Natural killer cell (primary cell): Measurements from ENCODE around the gene CTSZ. TPM values are rescaled to one million over a fixed set of nuclear protein-coding genes. Genes with fewer than 3 reads are reported as not detected.

Source experiments
- ATAC-seq, 3 donors: fragments of 150-1000 bp in 2 of 3; fragments of 200-7000 bp in 1 of 3; cut with Tn5 transposase; 1 replicate in 1 of 3; 2 replicates in 2 of 3; pipeline ENCODE4 v1.10.0; 2021; ENCODE audit warnings: mild to moderate bottlenecking in 2 of 3, moderate library complexity in 2 of 3
- DNase-seq, 2 donors: peaks; one replicate each; pipeline versions ENCODE4 v3.0.0 to v3.0.0-alpha.2; 2013 to 2021; ENCODE audit warnings: mixed read lengths in 1 of 2
- H3K27ac ChIP-seq: one replicate; pipeline ENCODE4 v1.5.1; 2013; ENCODE audit warnings: mild to moderate bottlenecking, low read length
- H3K27me3 ChIP-seq: one replicate; pipeline ENCODE4 v1.6.1; 2013; ENCODE audit warnings: low read length; ENCODE audit not compliant: control insufficient read depth, insufficient read depth
- H3K36me3 ChIP-seq: one replicate; pipeline ENCODE4 v1.6.1; 2013; ENCODE audit warnings: low read length; ENCODE audit not compliant: control insufficient read depth, insufficient read depth
- H3K4me1 ChIP-seq: one replicate; pipeline ENCODE4 v1.6.1; 2013; ENCODE audit warnings: low read length; ENCODE audit not compliant: control insufficient read depth, insufficient read depth
- H3K4me3 ChIP-seq: one replicate; pipeline ENCODE4 v1.5.1; 2013; ENCODE audit warnings: low read length
- H3K9me3 ChIP-seq: one replicate; pipeline ENCODE4 v1.6.1; 2013; ENCODE audit warnings: low read length; ENCODE audit not compliant: control insufficient read depth, insufficient read depth
- H3K27ac Mint-ChIP-seq, 2 donors: one replicate each; pipeline ENCODE4 v1.8.0; 2022; ENCODE audit warnings: mild to moderate bottlenecking in 2 of 2, mixed read lengths in 2 of 2, moderate library complexity in 1 of 2
- H3K27me3 Mint-ChIP-seq, 2 donors: one replicate each; pipeline ENCODE4 v1.8.0; 2022; ENCODE audit warnings: low read depth in 2 of 2, mixed read lengths in 2 of 2
- H3K36me3 Mint-ChIP-seq: one replicate; pipeline ENCODE4 v1.8.0; 2022; ENCODE audit warnings: mixed read lengths
- H3K4me1 Mint-ChIP-seq, 2 donors: one replicate each; pipeline ENCODE4 v1.8.0; 2022; ENCODE audit warnings: mixed read lengths in 2 of 2
- H3K4me3 Mint-ChIP-seq: one replicate; pipeline ENCODE4 v1.8.0; 2022; ENCODE audit warnings: mild to moderate bottlenecking, moderate library complexity, mixed read lengths
- H3K9me3 Mint-ChIP-seq, 2 donors: one replicate each; pipeline ENCODE4 v1.8.0; 2022; ENCODE audit warnings: mixed read lengths in 2 of 2
- WGBS: methylation state at CpG from one replicate; pipeline ENCODE4 v1.1.7; 2013; ENCODE audit warnings: missing lambda C conversion rate; ENCODE audit not compliant: insufficient coverage; 5-methylcytosine and 5-hydroxymethylcytosine counted together
- intact Hi-C: fragments of 100-400 bp; cut with micrococcal nuclease; formaldehyde crosslinking; loops from one replicate; pipeline ENCODE4 v1.14.2; 2022
- total RNA-seq, 4 donors: library from RNA; stranded (reverse); fragments of 120-200 nt in 1 of 4; gene quantifications; one replicate each; pipeline versions ENCODE4 v1.2.3 to v1.2.4, GENCODE V29; 2013 to 2022
- TF ChIP-seq, protein P1 (sequence below): fragments of 200-600 bp; IDR thresholded peaks from one replicate; pipeline ENCODE4 v1.8.0; 2022; ENCODE audit warnings: antibody characterized with exemption

CTSZ gene
- total RNA-seq, 3 donors from 2014 or later (not counting 1 experiment from before 2014, with no cell fraction given): 30.5 to 52.5 (median 42.3) TPM

DNA sequence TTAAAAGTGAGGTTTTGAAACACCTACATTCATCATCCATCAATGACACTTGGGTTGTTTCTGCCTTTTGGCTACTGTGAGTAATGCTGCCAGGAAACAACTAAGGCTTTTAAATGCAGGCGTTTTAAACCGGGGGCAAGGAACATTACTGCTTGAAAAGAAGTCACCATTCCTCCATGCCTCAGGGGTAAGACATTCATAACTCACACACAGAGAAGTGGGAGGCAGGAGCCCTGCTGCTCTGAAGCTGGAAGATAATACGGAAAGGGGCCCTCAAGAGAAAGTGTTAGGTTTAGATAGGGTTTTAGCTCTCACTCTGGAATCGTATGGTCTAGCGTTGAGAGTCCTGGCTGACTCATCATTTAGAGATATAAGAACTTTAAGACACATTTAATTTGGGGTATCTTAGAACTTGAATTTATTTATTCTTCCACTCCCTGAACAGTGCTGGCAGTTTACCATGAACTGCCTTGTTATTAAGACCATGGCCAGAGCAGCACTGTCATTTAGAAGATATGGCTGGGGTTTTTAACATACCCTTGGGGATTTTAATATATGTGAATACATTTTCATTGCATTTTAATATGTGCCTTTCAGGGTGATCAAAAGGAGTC, 14.0 kb upstream of the CTSZ start:
- TF ChIP-seq, protein P1, sequence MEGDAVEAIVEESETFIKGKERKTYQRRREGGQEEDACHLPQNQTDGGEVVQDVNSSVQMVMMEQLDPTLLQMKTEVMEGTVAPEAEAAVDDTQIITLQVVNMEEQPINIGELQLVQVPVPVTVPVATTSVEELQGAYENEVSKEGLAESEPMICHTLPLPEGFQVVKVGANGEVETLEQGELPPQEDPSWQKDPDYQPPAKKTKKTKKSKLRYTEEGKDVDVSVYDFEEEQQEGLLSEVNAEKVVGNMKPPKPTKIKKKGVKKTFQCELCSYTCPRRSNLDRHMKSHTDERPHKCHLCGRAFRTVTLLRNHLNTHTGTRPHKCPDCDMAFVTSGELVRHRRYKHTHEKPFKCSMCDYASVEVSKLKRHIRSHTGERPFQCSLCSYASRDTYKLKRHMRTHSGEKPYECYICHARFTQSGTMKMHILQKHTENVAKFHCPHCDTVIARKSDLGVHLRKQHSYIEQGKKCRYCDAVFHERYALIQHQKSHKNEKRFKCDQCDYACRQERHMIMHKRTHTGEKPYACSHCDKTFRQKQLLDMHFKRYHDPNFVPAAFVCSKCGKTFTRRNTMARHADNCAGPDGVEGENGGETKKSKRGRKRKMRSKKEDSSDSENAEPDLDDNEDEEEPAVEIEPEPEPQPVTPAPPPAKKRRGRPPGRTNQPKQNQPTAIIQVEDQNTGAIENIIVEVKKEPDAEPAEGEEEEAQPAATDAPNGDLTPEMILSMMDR: no peak
- Mint-ChIP-seq H3K27me3 (no peaks in the 10 kb centered on the region), H3K9me3 (no peaks in the 10 kb centered on the region), H3K4me1 (peaks cover 35 to 39% of the 10 kb centered on the region in 2 donors), H3K27ac (peak overlapping the region in 1 of 2 donors; percentile 16), H3K36me3 (peaks cover 7% of the 10 kb centered on the region), H3K4me3 (no peak overlapping the region)
- Histone ChIP-seq H3K4me3 (no peak overlapping the region), H3K27me3 (no peaks in the 10 kb centered on the region), H3K36me3 (peaks cover 34% of the 10 kb centered on the region), H3K9me3 (no peaks in the 10 kb centered on the region), H3K4me1 (peaks cover 13% of the 10 kb centered on the region), H3K27ac (no peak overlapping the region)
- intact Hi-C loops: no loop called here
- 76% methylated on average over 5 of the region's 5 CpGs for WGBS
- DNase-seq (no peak), ATAC-seq (no peak)

DNA sequence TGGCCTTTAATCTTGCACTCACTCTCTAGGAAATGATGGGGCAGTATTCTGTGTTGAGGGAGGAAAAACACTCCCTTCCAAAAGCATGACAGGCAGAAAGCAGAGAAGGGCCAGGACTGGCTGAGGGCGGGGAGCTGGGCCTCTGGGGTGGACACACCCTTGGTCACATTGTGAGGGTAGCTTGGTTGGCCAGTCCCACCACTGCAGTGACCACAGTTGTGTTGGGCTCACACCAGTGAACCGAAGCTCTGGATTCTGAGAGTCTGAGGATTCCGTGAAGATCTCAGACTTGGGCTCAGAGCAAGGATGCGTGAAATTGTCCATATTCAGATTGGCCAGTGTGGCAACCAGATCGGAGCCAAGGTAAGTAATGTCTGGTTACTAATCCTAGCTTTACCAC, 12.2 kb upstream of the CTSZ start, which contains the start of gene TUBB1:
TUBB1 (plus strand) TSS at position 213 of the 400 bp plus-strand sequence; CDS start at position 307, 94 bp downstream.
- ATAC-seq: no peak
- peaks cover 21% of the 10 kb centered on the region for H3K4me1 ChIP-seq
- Mint-ChIP-seq H3K4me3 (no peak within 1 kb of the TSS), H3K27me3 (no peaks in the 10 kb centered on the region), H3K9me3 (no peaks in the 10 kb centered on the region), H3K27ac (no peak within 1 kb of the TSS), H3K36me3 (no peaks in the 10 kb centered on the region), H3K4me1 (peaks cover 27 to 30% of the 10 kb centered on the region in 2 donors)
- no peak within 1 kb of the TSS for H3K4me3 ChIP-seq
- no peaks in the 10 kb centered on the region for H3K27me3 ChIP-seq
- no peak within 1 kb of the TSS for H3K27ac ChIP-seq
- no peaks in the 10 kb centered on the region for H3K9me3 ChIP-seq
- DNase-seq: no peak
- TF ChIP-seq, protein P1: no peak
- H3K36me3 ChIP-seq: peaks cover 17% of the 10 kb centered on the region
- intact Hi-C loops: no loop called here
- 97% methylated on average over 5 of the region's 5 CpGs for WGBS

DNA sequence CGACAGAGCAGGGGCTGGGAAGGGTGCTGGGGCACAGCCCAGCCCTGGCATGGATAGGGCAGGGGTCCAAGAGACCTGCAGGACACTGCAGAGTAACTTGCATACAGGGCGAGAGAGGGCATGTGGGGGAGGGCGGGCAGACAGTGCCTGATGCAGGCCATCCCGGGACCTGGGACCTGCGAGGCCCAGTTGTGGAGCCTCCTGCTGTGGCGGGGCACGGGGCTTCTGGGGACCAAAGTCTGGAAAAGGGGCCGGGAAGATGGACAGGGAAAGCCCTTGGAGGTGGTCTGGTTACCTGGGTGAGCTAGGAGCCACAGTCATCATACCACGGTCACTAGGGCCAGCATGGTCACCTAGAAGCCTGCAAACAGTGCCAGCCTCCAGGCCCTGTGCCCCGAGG, 11.8 kb upstream of the CTSZ start:
- no peak overlapping the region for H3K27ac Mint-ChIP-seq
- TF ChIP-seq, protein P1: no peak

More for the DNA sequence above, 11.8 kb upstream of the CTSZ start:
- ATAC-seq (no peak), DNase-seq (no peak)
- Histone ChIP-seq H3K27me3 (no peaks in the 10 kb centered on the region), H3K4me3 (no peak overlapping the region), H3K9me3 (no peaks in the 10 kb centered on the region), H3K36me3 (peaks cover 13% of the 10 kb centered on the region), H3K4me1 (peaks cover 25% of the 10 kb centered on the region), H3K27ac (no peak overlapping the region)
- H3K9me3 Mint-ChIP-seq: no peaks in the 10 kb centered on the region
- H3K27me3 Mint-ChIP-seq: no peaks in the 10 kb centered on the region
- intact Hi-C loops: no loop called here
- H3K36me3 Mint-ChIP-seq: no peaks in the 10 kb centered on the region
- H3K4me3 Mint-ChIP-seq: no peak overlapping the region
- H3K4me1 Mint-ChIP-seq: peaks cover 31 to 34% of the 10 kb centered on the region in 2 donors
- 91% methylated on average over 10 of the region's 10 CpGs for WGBS
